Endothelial cell (in vitro differentiated cells): ENCODE data around the gene CRYAA. TPM values are rescaled to one million over a fixed set of nuclear protein-coding genes. Genes with fewer than 3 reads are reported as not detected.

ENCODE experiments used
- DNase-seq: peaks from one replicate; pipeline ENCODE4 v3.0.0; 2021; ENCODE audit warnings: low spot score
- H3K27ac Mint-ChIP-seq: one replicate; pipeline ENCODE4 v1.8.0; 2021; ENCODE audit warnings: mixed read lengths, inconsistent platforms; ENCODE audit not compliant: unreplicated experiment
- H3K27me3 Mint-ChIP-seq: one replicate; pipeline ENCODE4 v1.8.0; 2021; ENCODE audit warnings: mild to moderate bottlenecking, moderate library complexity, mixed read lengths, inconsistent platforms; ENCODE audit not compliant: unreplicated experiment
- H3K36me3 Mint-ChIP-seq: one replicate; pipeline ENCODE4 v1.8.0; 2021; ENCODE audit warnings: mild to moderate bottlenecking, low read depth, mixed read lengths, inconsistent platforms; ENCODE audit not compliant: unreplicated experiment
- H3K4me1 Mint-ChIP-seq: one replicate; pipeline ENCODE4 v1.8.0; 2021; ENCODE audit warnings: mild to moderate bottlenecking, mixed read lengths, inconsistent platforms; ENCODE audit not compliant: unreplicated experiment
- H3K4me3 Mint-ChIP-seq: one replicate; pipeline ENCODE4 v1.8.0; 2021; ENCODE audit warnings: mild to moderate bottlenecking, mixed read lengths, inconsistent platforms; ENCODE audit not compliant: unreplicated experiment
- H3K9me3 Mint-ChIP-seq: one replicate; pipeline ENCODE4 v1.8.0; 2021; ENCODE audit warnings: mixed read lengths, inconsistent platforms; ENCODE audit not compliant: unreplicated experiment
- CTCF ChIP-seq: fragments of 200-600 bp; sonication (generic); IDR thresholded peaks from one replicate; pipeline ENCODE4 v1.5.0; 2021; ENCODE audit warnings: antibody characterized with exemption; ENCODE audit not compliant: unreplicated experiment
- total RNA-seq: library from RNA; stranded (reverse); fragmentation: NEBNext Ultra II Directional; extraction: Animal tissue kit (Norgen Biotek cat#: 25700); gene quantifications from one replicate; pipeline ENCODE4 v1.2.1, GENCODE V29; 2021; ENCODE audit not compliant: unreplicated experiment

Gene CRYAA
- total RNA-seq, 1 donor from 2014 or later: not detected

GRCh38 chr21:43196826-43197225 lies 28.0 kb downstream of the CRYAA start:
- Mint-ChIP-seq H3K36me3 (peaks cover 8% of the 10 kb centered on the region), H3K4me3 (no peak overlapping the region), H3K4me1 (peaks cover 7% of the 10 kb centered on the region), H3K27me3 (peaks cover 12% of the 10 kb centered on the region), H3K9me3 (no peaks in the 10 kb centered on the region), H3K27ac (no peak overlapping the region)
- TF ChIP-seq CTCF: no peak
- no peak for DNase-seq

GRCh38 chr21:43198376-43198775 lies 29.6 kb downstream of the CRYAA start:
- H3K27ac Mint-ChIP-seq: no peak overlapping the region
- DNase-seq: no peak
- no peak for TF ChIP-seq CTCF
- H3K4me3 Mint-ChIP-seq: no peak overlapping the region
- H3K4me1 Mint-ChIP-seq: peaks cover 7% of the 10 kb centered on the region
- H3K27me3 Mint-ChIP-seq: peaks cover 1% of the 10 kb centered on the region
- peaks cover under 1% of the 10 kb centered on the region for H3K36me3 Mint-ChIP-seq
- peaks cover 4% of the 10 kb centered on the region for H3K9me3 Mint-ChIP-seq

DNA sequence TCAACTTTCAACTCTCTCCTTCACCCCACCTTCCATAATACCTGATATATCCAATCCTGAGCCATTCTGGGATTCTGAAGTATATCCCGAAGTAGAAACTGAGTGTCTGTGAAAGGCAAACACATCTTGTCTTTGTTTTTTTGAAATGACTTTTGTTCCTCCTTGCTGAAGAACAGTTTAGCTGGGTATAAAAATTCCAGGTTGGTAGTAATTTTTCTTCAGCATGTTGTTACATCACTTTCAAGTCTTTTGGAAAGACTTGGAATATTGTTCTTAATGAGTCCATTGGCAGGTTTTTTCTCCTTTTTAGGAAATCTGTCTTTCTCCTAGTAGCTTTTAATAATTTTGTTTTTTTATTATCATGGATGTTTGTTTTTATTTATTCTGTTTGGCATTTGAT lies 32.7 kb downstream of the CRYAA start:
- no peak for TF ChIP-seq CTCF
- Mint-ChIP-seq H3K36me3 (no peaks in the 10 kb centered on the region), H3K4me3 (no peak overlapping the region), H3K27ac (no peak overlapping the region), H3K9me3 (peaks cover 4% of the 10 kb centered on the region), H3K27me3 (no peaks in the 10 kb centered on the region), H3K4me1 (no peaks in the 10 kb centered on the region)
- DNase-seq: no peak

DNA sequence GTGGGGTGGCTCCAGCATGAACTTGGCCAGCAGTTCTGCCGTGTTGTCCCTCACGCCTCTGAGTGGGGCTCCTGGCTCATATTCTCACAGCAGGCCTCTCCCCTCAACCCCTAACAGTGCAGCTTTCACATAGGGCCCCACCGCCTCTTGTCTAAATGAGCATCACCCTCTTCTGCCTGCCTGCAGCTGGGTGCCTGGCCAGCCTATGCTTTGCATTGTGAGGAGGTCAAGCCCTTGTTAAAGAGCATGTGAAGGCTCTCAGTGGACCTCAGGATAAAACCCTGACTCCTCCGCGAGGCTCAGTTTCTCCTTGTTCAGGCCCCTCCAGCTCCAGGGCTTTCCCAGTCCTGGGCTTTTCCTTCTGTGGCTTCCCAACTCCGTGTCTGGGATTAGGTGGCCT lies 34.8 kb downstream of the CRYAA start:
- no peak for DNase-seq
- no peak overlapping the region for H3K27ac Mint-ChIP-seq
- no peak for TF ChIP-seq CTCF
- peaks cover 4% of the 10 kb centered on the region for H3K9me3 Mint-ChIP-seq
- H3K4me1 Mint-ChIP-seq: no peaks in the 10 kb centered on the region
- no peak overlapping the region for H3K4me3 Mint-ChIP-seq
- H3K36me3 Mint-ChIP-seq: peaks cover 1% of the 10 kb centered on the region
- H3K27me3 Mint-ChIP-seq: peaks cover 4% of the 10 kb centered on the region

DNA sequence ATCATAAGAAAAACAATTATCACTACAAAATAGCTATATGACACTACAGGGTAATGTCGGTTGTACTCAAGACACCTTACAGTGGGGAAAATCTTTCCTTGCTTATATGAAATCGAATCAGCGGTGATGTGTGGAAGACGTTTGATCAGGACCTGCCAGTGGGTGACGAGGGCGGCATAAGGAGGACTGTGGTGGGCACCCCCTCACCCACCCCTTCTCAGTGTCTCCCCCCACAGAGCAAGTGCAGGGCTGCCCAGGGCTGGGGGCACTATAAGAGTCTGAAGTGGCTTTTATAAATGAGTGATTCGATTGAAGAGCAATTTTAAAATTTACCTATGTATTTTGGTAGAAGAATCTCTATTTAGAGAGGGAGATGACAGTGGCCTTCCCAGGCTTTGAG lies 35.8 kb downstream of the CRYAA start:
- peaks cover 4% of the 10 kb centered on the region for H3K9me3 Mint-ChIP-seq
- no peak overlapping the region for H3K27ac Mint-ChIP-seq

More for the DNA sequence above, 35.8 kb downstream of the CRYAA start:
- no peak overlapping the region for H3K4me3 Mint-ChIP-seq
- no peak for TF ChIP-seq CTCF
- no peaks in the 10 kb centered on the region for H3K4me1 Mint-ChIP-seq
- peaks cover 8% of the 10 kb centered on the region for H3K27me3 Mint-ChIP-seq
- peaks cover 5% of the 10 kb centered on the region for H3K36me3 Mint-ChIP-seq
- DNase-seq: no peak
